GM11168 (cell line): ENCODE results near the gene ZBTB7A.

Experiments used
- in situ Hi-C: fragments of 300-500 bp; cut with MboI; formaldehyde crosslinking; loops from one replicate; pipeline ENCODE4 v1.12.0; 2022; ENCODE audit warnings: low sequenced_read_pairs; ENCODE audit not compliant: unreplicated experiment

ZBTB7A gene

DNA sequence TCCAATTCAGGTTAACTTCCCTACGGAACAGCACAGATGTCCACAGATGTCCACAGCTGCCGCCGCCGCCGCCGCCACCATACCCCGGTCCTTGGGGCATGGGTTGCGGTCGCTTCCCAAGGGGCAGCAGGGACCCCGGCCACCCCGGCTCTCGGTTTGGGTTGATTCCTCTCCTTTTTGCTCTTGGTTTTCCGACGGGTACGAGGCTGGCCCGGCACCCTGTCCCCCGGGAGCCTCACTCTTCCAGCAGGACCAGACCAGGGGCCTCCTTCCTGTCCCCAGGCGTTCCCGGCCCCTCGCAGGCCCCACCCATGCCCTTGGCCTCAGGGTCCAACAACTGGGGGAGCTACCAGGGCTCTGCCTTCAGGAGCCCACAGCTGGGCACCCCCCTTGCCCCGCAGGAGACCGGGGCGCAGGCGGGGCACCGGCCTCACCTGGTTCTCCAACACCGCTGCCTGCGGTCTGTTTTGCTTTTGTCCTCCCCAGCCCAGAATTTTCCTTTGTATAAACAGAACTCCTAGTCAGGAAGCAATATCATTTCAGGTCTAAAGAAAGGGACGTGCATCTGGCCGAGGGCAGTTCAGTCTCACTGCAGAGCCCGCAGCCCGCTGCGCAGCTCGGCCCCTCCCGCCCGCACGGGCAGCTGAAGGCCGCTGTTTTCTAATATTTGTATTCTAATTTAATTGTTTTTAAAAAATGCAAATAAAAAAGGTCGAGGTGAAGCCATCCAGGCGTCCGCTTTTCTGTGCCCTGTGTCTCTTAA, 27.9 kb downstream of the ZBTB7A start:
- in situ Hi-C loops = no loop called here

DNA sequence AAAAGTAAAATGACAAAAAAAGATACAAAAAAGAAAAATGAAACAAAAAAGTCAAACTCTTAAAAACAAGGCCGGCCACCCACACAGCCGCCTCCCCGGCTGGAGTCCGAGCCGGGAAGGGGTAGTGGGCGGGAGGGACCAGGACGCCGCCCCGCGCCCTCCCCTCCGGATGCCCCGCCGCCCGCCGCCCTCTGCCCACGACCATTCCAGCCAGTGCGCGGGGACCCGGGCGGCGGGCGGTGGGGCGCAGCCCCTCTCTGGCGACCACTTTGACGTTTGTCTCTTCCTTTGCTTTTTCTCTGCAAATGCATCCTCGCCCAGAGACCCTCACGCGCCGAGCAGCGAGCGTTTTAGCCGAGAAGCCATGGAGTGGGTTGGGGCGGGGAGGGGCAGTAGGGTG, 28.6 kb downstream of the ZBTB7A start:
- in situ Hi-C loops = no loop called here

DNA sequence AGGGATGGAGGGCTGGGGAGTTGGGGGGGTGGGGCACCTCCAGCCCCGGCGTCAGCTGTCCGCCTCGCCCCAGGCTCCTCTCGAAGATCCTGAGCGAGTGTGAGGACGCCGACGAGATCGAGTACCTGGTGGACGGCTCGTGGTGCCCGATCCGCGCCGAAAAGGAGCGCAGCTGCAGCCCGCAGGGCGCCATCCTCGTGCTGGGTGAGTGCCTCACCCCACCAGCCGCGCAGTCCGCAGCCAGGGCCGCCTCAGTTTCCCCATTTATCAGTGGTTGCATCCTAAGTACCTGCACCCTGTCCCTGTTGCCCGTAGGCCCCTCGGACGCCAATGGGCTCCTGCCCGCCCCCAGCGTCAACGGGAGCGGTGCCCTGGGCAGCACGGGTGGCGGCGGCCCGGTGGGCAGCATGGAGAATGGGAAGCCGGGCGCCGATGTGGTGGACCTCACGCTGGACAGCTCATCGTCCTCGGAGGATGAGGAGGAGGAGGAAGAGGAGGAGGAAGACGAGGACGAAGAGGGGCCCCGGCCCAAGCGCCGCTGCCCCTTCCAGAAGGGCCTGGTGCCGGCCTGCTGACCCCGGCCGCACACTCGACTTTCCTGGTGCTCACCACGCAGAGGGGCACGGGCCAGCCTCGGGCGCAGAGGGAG, 29.3 kb downstream of the ZBTB7A start:
- in situ Hi-C loops = no loop called here

DNA sequence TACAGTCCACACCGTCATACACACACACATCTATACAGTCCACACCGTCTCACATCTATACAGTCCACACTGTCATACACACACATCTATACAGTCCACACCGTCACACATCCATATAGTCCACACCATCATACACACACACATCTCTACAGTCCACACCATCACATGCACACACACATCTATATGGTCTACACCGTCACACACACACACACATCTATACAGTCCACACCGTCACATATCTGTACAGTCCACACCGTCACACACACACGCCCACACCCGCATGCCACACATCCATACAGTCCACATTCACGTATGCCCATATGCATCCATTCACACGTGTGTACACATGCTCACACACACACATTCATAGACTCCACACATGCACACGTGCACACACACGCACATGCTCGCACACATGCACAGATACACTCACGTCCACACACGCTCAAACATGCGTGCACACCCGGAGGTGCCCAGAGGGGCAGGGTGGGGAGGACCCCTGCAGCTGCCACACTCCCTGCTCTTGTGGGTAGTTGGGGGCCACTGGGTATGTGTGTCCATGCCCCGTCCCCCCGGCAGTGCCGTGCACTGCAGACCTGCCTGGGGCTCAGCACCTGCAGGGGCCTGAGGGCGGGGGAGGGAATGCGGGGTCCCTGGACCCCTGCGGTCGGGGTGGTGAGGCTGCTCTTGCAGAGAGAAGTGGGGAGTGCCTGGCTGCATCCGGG, 30.0 kb downstream of the ZBTB7A start:
- in situ Hi-C loops = no loop called here

DNA sequence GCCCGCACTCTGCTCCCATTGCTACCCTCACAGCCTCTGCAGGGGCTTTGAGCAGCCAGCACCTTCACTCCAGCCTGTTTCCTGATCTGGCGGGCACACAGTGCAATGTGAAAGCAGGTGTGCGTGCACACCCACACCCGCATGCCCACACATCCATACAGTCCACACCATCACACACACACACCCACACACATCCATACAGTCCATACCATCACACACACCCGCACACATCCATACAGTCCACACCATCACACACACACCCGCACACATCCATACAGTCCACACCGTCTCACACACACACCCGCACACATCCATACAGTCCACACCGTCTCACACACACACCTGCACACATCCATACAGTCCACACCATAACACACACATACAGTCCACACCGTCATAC, 31.1 kb downstream of the ZBTB7A start:
- in situ Hi-C loops = no loop called here

DNA sequence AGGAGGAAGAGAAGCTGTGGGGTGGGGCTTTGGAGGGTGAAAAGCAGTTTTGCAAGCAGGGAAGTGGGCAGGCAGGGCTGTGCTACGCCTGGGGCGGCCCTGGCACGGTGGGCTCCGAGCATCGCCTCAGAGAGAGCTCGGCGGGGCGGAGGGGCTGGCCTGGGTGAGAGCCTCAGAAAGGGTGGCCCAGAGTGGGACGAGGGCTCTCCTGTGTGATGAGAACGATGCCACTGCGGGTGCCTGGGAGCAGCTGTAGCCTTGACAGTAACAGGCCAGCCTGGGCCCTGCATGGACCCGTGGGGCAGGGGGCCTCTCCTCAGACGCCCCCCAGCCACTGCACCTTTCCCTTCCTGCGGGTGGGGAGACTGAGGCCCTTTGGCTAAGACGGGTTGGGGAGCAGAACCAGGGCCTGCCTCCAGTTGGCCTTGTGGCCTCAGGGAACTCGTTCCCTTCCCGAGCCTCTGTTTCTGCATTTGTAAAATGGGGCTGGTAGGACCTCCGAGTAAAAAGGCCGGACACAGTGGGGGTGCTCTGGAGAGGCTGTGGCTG, 31.6 kb downstream of the ZBTB7A start:
- in situ Hi-C loops = no loop called here

DNA sequence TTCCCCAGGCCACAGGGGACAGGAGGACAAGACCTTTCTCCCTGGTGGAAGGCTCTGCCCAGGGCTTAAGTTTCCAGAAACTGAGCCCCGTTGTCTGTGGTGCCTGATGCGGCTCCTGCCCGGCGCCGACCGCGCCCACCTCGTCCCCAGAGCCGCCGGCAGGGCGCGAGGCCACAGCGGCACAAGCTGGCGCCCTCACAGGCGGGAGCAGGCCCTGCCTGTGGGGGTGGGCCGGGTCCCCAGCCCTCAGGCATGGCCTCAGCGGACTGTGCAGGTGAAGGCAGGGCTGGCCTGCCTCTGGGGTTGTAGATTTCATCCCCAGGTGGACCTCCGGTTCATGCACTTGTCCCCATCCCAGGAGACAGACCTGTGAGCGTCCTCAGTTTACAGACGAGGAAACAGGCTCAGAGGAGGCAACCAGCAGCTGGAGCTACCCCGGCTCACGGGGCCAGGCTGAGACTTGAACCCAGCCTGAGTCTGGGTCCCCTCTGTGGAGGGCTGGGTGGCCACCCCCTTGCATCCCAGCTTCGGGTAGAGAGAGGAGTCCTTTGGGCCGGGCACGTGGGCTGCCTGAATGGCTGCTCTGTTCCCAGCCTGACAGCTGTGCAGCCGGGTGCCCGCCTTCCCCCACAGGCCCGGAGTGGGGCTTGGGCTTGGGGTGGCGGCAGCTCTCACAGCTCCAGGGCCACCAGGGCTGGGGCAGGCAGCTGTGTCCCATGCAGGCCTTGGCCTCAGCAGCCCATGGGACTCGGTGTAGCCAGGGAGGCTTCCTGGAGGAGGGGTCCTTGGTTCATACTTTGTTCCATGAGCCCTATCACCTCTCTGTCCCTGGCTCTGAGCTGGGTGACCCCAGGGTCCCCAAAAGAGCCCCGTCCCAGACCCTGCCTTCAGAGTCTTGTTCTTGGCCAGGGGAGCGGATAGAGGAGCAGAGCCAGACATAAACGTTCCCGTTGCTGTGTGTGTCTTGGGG, 32.4 kb downstream of the ZBTB7A start:
- in situ Hi-C loops = no loop called here

DNA sequence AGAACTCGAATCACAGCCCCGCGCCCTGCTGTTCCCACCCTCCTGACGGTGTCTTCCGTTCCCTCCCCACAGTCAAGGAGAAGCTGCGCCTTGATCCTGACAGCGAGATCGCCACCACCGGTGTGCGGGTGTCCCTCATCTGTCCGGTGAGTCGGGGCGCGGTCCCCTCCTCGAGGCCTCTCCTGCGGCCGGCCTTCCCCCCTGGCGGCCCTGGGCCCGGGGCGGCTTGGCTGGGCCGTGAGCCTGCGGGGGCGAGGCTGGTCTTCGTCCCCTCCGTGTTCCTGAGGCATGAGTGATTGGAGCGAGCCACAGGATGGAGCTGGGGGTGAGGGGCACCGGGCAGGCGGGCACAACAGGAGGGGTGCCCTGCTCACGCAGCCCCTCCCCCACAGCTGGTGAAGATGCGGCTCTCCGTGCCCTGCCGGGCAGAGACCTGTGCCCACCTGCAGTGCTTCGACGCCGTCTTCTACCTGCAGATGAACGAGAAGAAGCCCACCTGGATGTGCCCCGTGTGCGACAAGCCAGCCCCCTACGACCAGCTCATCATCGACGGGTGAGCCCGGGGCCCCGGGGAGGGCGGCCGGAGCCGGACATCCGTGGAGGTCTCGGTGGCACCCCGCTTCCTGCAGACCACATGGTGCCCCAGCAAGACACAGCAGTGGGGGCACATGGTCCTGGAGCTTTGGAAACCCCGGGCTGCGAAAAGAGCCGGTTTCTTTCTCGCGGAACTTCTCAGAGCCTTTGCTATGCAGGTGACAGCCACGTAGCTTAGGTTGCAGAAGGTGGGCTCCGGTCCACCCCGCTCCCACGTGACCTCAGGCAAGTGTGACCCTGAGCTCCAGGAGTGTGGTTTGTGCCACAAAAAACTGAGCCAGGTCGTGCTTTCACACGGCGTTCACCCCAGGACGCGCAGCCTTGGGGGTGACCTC, 33.4 kb downstream of the ZBTB7A start:
- in situ Hi-C loops = no loop called here

DNA sequence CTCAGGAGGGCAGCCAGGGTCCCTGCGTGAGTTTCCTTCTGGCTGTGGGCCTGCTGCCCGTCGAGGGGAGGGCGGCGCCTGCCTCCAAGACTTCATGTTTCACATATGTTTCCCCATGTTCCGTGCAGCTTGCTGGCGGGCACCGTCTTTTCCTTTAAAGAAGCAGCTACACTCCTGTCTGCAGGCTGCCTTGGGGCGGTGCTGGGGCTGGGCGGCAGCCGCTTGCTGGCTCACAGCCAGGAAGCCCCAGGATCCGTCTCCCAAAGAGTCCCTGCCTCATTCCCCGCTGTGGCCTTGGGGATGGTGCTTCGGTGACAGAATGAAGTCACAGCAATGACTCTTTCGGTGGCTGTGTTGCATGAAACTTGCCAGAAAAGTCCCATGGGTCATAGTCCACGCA, 34.3 kb downstream of the ZBTB7A start:
- in situ Hi-C loops = no loop called here

DNA sequence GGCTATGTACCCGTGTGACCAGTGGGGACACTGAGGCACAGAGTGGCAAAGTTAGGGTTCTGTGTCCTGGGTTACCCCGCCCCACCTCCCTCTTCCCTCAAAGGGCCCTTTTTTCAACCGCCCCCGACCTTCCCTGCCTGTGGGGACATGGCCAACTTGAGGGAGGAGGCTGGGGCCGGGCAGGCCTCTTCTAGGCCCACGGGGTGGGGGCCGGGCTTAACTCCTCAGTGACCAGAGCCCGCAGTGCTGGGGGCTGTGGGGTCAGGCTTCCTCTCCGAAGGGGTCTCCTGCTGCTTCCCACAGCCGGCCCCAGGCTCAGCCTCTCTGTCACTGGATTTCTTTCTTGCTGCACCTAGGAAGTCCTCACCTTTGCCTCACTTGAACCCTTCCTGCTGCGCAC, 35.3 kb downstream of the ZBTB7A start:
- in situ Hi-C loops = no loop called here

DNA sequence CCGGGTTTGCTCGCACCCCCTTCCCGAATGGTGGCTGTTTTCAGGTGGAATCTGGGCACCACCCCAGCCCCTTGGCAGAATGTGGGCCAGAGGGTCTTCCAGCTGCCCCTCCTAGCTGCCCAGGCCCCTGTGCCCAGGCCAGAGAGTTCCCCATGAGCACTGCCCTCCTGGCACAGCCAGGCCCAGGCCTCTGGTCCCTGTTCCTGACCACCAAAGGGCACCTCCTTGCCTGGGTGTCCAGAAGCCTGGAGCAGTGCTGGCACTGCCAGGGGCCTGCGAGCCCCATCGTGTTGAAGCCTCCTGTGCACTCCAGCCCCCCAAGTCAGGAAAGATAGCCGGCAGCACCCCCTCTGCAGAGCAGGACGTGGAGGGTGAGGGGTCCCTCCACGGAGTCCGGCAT, 35.7 kb downstream of the ZBTB7A start:
- in situ Hi-C loops = no loop called here

DNA sequence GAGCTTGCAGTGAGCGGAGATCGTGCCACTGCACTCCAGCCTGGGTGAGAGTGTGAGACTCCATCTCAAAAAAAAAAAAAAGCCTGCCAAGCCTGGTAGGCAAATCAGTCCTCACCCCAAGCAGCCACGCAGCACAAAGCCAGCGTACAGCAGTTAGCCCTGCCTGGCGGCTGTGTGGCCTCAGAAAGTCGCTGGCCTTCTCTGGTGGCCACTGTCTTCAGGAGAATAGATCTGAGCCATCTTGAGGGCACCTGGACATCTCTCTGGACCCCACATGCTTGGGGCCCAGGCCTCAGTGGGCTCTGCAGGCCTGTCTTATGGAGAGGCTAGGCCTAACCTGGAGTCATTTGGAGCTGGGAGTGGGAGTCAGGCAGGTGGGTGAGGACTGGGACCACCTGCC, 36.1 kb downstream of the ZBTB7A start:
- in situ Hi-C loops = no loop called here

DNA sequence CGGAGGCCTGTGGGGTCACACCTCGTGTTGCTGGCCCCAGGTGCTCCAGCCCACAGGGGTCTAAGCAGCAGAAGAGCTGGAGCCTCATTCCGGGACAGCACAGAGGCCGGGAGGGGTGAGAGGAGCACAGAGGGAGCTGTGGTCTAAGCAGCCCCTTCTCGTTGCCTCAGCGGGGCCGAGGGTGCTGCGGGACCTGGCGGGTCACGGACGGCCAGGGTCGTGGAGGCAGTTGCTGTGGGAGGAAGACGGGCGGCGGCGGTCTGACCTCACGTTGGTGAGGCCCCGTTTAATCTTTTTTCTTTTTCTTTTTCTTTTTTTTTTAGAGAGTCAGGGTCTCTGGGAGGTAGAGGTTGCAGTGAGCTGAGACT, 37.5 kb downstream of the ZBTB7A start:
- in situ Hi-C loops = no loop called here

DNA sequence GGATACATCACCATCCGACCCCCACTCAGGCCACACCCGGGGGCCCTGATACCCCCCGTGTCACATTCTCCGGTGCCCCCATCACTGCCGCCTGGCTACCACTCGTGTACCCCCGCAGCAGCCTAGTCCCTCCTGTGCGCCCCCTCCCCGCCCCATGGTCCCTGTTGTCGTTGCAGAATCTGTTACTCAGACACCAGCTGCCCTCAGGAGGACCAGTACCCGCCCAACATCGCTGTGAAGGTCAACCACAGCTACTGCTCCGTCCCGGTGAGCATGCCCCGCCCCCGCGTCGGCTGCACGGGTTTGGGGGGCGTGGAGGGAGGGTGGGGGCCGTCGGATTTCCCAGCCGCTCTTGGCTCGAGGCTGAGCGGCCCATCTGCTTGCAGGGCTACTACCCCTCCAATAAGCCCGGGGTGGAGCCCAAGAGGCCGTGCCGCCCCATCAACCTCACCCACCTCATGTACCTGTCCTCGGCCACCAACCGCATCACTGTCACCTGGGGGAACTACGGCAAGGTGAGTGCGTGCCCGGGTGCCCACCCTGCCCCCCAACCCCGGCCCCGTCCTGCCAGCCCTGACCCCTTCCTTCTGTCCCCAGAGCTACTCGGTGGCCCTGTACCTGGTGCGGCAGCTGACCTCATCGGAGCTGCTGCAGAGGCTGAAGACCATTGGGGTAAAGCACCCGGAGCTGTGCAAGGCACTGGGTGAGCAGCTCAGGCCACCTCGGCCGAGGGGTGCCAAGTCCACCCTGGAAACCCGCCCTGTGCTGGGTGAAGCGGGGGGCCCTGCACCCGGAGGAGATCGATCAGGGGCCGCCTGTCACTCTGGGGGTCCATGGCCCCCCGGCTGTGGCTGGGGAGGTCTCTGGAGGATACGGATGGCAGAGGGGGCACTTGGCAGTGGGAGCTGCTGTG, 38.1 kb downstream of the ZBTB7A start:
- in situ Hi-C loops = no loop called here

DNA sequence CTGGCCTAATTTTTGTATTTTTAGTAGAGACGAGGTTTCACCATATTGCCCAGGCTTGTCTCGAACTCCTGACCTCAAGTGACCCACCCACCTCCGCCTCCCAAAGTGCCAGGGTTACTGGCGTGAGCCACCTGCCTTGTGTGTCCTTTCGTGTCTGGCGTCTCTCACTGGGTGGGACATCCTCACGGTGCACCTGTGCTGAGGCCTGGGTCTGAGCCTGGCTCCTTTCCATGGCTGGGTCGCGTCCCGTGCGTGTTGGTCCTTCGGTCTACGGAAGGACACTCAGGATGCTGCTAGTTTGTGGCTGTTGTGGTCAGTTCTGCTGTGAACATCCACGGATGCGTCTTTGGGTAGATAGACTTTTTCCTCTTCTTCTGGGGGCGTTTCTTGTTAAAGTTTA, 39.6 kb downstream of the ZBTB7A start:
- in situ Hi-C loops = no loop called here

DNA sequence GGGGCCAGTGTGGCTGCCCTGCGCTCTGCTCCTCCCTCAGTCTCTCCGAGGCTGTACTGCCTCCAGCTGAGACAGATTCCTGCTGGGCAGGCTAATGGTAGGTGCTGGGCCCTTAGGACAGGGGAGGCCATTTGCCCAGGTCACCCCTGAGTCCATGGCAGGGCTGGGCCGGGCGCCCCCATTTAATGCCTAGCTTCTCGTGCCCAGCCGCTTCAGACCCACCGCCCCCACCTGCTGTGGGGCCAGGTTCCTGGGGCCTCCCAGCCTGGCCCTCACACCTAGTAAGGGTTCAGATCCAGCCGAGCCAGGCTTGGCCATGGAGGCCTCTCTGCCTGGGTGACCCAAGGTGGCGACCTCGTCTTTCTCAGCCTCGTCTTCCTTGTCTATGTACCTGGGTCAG, 41.4 kb downstream of the ZBTB7A start:
- in situ Hi-C loops = no loop called here

DNA sequence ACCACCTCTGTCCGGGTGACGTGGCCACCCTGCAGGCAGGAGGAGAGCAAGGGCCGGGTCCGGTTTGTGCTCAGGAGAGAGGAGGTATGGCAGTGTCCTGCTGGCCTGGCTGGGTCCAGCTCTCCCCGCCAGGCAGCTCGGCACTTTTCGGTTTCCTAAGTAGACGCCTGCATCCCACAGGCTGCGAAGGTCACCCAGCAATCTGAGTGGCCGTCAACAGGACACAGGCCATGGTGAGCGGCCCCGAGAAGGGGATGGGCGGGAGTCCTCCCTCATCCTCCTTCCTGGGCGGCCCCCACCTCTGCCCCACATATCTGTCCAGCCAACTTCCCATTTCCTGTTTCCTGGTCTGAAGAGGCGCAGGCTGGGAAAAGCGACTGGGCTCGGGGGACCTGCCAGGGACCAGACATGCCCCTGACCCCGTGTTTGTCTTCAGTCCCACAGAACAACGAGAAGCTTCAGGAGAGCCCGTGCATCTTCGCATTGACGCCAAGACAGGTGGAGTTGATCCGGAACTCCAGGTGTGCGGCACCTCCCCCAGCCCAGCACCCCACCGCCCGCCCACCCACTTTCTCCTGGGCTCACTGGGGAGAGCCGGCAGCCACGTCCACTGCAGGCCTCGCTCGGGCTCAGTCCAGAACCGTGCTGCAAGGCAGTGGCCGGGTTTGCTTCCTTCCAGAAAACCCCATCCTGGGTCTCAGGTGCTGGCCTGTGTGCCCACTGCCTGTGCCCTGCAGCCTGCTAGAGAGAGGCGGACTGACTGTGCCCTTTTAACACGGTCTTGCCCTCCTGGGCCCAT, 42.9 kb downstream of the ZBTB7A start:
- in situ Hi-C loops = no loop called here
